B cell (primary cell): ENCODE results near the gene CREB5. TPM values are rescaled to one million over a fixed set of nuclear protein-coding genes. Genes with fewer than 3 reads are reported as not detected.

Experiments used
- ATAC-seq: fragments of 200-7000 bp; cut with Tn5 transposase; one replicate; pipeline ENCODE4 v1.10.0; 2021; ENCODE audit warnings: low read depth, mild to moderate bottlenecking, moderate number of reproducible peaks, moderate library complexity
- CTCF ChIA-PET: fragments of 350-600 bp; sonication (Branson Sonifier 250); formaldehyde crosslinking; loops from one replicate; lab custom pipeline; 2021; ENCODE audit warnings: antibody characterized with exemption, inconsistent platforms; lab: Charles Lee
- POLR2A ChIA-PET: fragments of 350-600 bp; sonication (Branson Sonifier 250); formaldehyde crosslinking; loops from one replicate; lab custom pipeline; 2021; ENCODE audit warnings: antibody characterized with exemption; lab: Charles Lee
- DNase-seq: peaks from one replicate; pipeline ENCODE4 v3.0.0; 2013
- H2AFZ ChIP-seq: 2 replicates; pipeline ENCODE4 v1.6.1; 2012; ENCODE audit warnings: mild to moderate bottlenecking, low read depth, low read length; ENCODE audit not compliant: insufficient read depth, poor library complexity, severe bottlenecking
- H3K27ac ChIP-seq, 2 donors: 1 replicate in 1 of 2; 2 replicates in 1 of 2; pipeline ENCODE4 v1.5.1; 2012 to 2013; ENCODE audit warnings: low read length in 2 of 2, mild to moderate bottlenecking in 2 of 2, moderate library complexity in 1 of 2
- H3K27me3 ChIP-seq, 4 experiments: fragments of 200-600 bp in 1 of 4; sonication (generic) in 1 of 4; replicated peaks in 1 of 4; 1 replicate in 2 of 4; 2 replicates in 2 of 4; pipeline versions ENCODE4 v1.6.1 to v1.7.0; 2013 to 2016; ENCODE audit warnings: low read length in 3 of 4, mild to moderate bottlenecking in 2 of 4, mixed read lengths in 1 of 4, moderate library complexity in 1 of 4; ENCODE audit not compliant: insufficient read depth in 4 of 4, control insufficient read depth in 3 of 4; ENCODE audit errors: control extremely low read depth in 1 of 4
- H3K36me3 ChIP-seq, 2 experiments: replicated peaks in 1 of 2; 1 replicate in 1 of 2; 2 replicates in 1 of 2; pipeline versions ENCODE4 v1.6.1 to v1.7.1; 2013; ENCODE audit warnings: low read length in 1 of 2; ENCODE audit not compliant: insufficient read depth in 2 of 2, control insufficient read depth in 1 of 2; ENCODE audit errors: control extremely low read depth in 1 of 2, extremely low read depth in 1 of 2
- H3K4me1 ChIP-seq, 2 donors: fragments of 200-600 bp in 1 of 2; sonication (generic) in 1 of 2; 1 replicate in 1 of 2; 2 replicates in 1 of 2; pipeline versions ENCODE4 v1.5.1 to v1.6.1; 2013 to 2017; ENCODE audit warnings: low read length in 2 of 2; ENCODE audit not compliant: control insufficient read depth in 2 of 2, insufficient read depth in 2 of 2
- H3K4me2 ChIP-seq: replicated peaks from 2 replicates; pipeline ENCODE3; 2012; ENCODE audit warnings: mild to moderate bottlenecking, low read depth, low read length; ENCODE audit not compliant: poor library complexity, severe bottlenecking
- H3K4me3 ChIP-seq, 5 experiments: fragments of 200-600 bp in 1 of 5; sonication (generic) in 1 of 5; 1 replicate in 3 of 5; 2 replicates in 2 of 5; pipeline versions ENCODE4 v1.5.1 to v1.7.0; 2011 to 2016; ENCODE audit warnings: low read length in 4 of 5, mild to moderate bottlenecking in 4 of 5, low read depth in 2 of 5, control low read depth in 1 of 5, moderate library complexity in 1 of 5; ENCODE audit not compliant: insufficient read depth in 1 of 5; ENCODE audit errors: control extremely low read depth in 1 of 5, extremely low read depth in 1 of 5
- H3K79me2 ChIP-seq: fragments of 200-600 bp; sonication (generic); one replicate; pipeline ENCODE4 v1.6.0; 2016; ENCODE audit warnings: low read length; ENCODE audit not compliant: control insufficient read depth, insufficient read depth
- H3K9ac ChIP-seq: fragments of 200-600 bp; sonication (generic); 2 replicates; pipeline ENCODE4 v1.6.1; 2017; ENCODE audit warnings: mild to moderate bottlenecking, low read length, moderate library complexity
- H3K9me3 ChIP-seq, 3 donors: one replicate each; pipeline versions ENCODE4 v1.6.1 to v1.7.1; 2013; ENCODE audit warnings: low read length in 2 of 3; ENCODE audit not compliant: control insufficient read depth in 2 of 3, insufficient read depth in 1 of 3; ENCODE audit errors: control extremely low read depth in 1 of 3
- H4K20me1 ChIP-seq: 2 replicates; pipeline ENCODE4 v1.6.0; 2012; ENCODE audit warnings: mild to moderate bottlenecking, low read length; ENCODE audit not compliant: insufficient read depth, control insufficient read depth, poor library complexity, severe bottlenecking
- H3K27ac Mint-ChIP-seq: one replicate; pipeline ENCODE4 v1.8.0; 2021; ENCODE audit warnings: mixed read lengths
- H3K27me3 Mint-ChIP-seq: one replicate; pipeline ENCODE4 v1.8.0; 2021; ENCODE audit warnings: mixed read lengths
- H3K4me1 Mint-ChIP-seq: one replicate; pipeline ENCODE4 v1.8.0; 2021; ENCODE audit warnings: mixed read lengths
- H3K4me3 Mint-ChIP-seq: one replicate; pipeline ENCODE4 v1.8.0; 2021; ENCODE audit warnings: mixed read lengths
- H3K9me3 Mint-ChIP-seq: one replicate; pipeline ENCODE4 v1.8.0; 2022; ENCODE audit warnings: mixed read lengths; ENCODE audit not compliant: insufficient read depth
- CTCF ChIP-seq: fragments of 200-600 bp; IDR thresholded peaks from one replicate; pipeline ENCODE4 v1.8.0; 2022; ENCODE audit warnings: antibody characterized with exemption, mild to moderate bottlenecking
- EZH2 ChIP-seq: IDR thresholded peaks from 2 replicates; pipeline ENCODE4 v1.6.1; 2012; ENCODE audit warnings: borderline replicate concordance, low read depth, mild to moderate bottlenecking, moderate library complexity, low read length; ENCODE audit not compliant: insufficient read depth, poor library complexity, severe bottlenecking
- WGBS: methylation state at CpG from one replicate; pipeline ENCODE4 v1.1.5; 2013; ENCODE audit warnings: missing lambda C conversion rate; ENCODE audit not compliant: insufficient coverage; 5-methylcytosine and 5-hydroxymethylcytosine counted together
- intact Hi-C: fragments of 100-400 bp; cut with micrococcal nuclease; formaldehyde crosslinking; loops from one replicate; pipeline ENCODE4 v1.10.0; 2022
- polyA plus RNA-seq: library from polyadenylated mRNA; depleted of rRNA; stranded (reverse); fragments of >200 nt; gene quantifications from 2 replicates; pipeline ENCODE4 v1.2.3, GENCODE V29; 2012
- total RNA-seq, 2 donors: library from RNA; stranded (reverse); fragments of 120-200 nt in 1 of 2; gene quantifications; 1 replicate in 1 of 2; 2 replicates in 1 of 2; pipeline versions ENCODE4 v1.2.3 to v1.2.4, GENCODE V29; 2013 to 2022

CREB5 gene
- total and polyA plus RNA-seq, 2 donors (not counting 1 experiment from before 2014, with no cell fraction given): 0.05 to 0.95 TPM

- no peaks in the 10 kb centered on the region for H4K20me1 ChIP-seq
- ATAC-seq (no peak), DNase-seq (no peak)
- Mint-ChIP-seq H3K4me3 (no peak overlapping the region), H3K27ac (no peak overlapping the region), H3K9me3 (no peaks in the 10 kb centered on the region), H3K27me3 (no peaks in the 10 kb centered on the region), H3K4me1 (no peaks in the 10 kb centered on the region)
- H3K4me3 ChIP-seq: no peak overlapping the region
- intact Hi-C loops: no loop called here
- no peak overlapping the region for H3K4me2 ChIP-seq
- ChIA-PET POLR2A (no interaction called here), CTCF (no interaction called here)
- H3K36me3 ChIP-seq: no peaks in the 10 kb centered on the region
- peaks cover 0 to 4% (median 0%) of the 10 kb centered on the region in 3 donors for H3K9me3 ChIP-seq
- H3K4me1 ChIP-seq: no peaks in the 10 kb centered on the region
- no peaks in the 10 kb centered on the region for H3K79me2 ChIP-seq
- H2AFZ ChIP-seq: no peak overlapping the region
- TF ChIP-seq EZH2: no peak
- TF ChIP-seq CTCF: no peak
- no peak overlapping the region for H3K9ac ChIP-seq
- no peak overlapping the region for H3K27ac ChIP-seq
- H3K27me3 ChIP-seq: peaks cover 0 to 5% (median 0%) of the 10 kb centered on the region in 4 experiments
- WGBS: no CpG with 5 or more reads among the region's 1 CpG
Observed at GRCh38 chr7:28837216-28837615, 424.9 kb downstream of the CREB5 start.

GRCh38 chr7:28840592-28840995, 428.3 kb downstream of the CREB5 start:
- no peak for ATAC-seq
- H3K27me3 ChIP-seq: peaks cover 0 to 5% (median 0%) of the 10 kb centered on the region in 4 experiments
- DNase-seq: no peak
- intact Hi-C loops: no loop called here
- POLR2A ChIA-PET: no interaction called here
- no peak overlapping the region for H2AFZ ChIP-seq
- no peak overlapping the region for H3K4me3 ChIP-seq
- Mint-ChIP-seq H3K4me1 (no peaks in the 10 kb centered on the region), H3K27me3 (peaks cover 13% of the 10 kb centered on the region), H3K27ac (no peak overlapping the region), H3K4me3 (no peak overlapping the region), H3K9me3 (no peaks in the 10 kb centered on the region)
- H4K20me1 ChIP-seq: no peaks in the 10 kb centered on the region
- CTCF ChIA-PET: interaction anchor here (1.0 kb wide), 1 partner anchor 13 kb away, joined by 3 read pairs; no protein-coding TSS in a partner anchor
- no peaks in the 10 kb centered on the region for H3K4me1 ChIP-seq
- H3K9ac ChIP-seq: no peak overlapping the region
- WGBS: no CpG with 5 or more reads among the region's 3 CpGs
- H3K79me2 ChIP-seq: no peaks in the 10 kb centered on the region
- TF ChIP-seq EZH2: no peak
- peak; percentile 37 for TF ChIP-seq CTCF
- H3K27ac ChIP-seq: no peak overlapping the region
- H3K36me3 ChIP-seq: no peaks in the 10 kb centered on the region
- H3K9me3 ChIP-seq: peaks cover 0 to 4% (median 0%) of the 10 kb centered on the region in 3 donors
- H3K4me2 ChIP-seq: no peak overlapping the region
